ENCODE data around the gene ATP11A. TPM values are rescaled to one million over a fixed set of nuclear protein-coding genes. Genes with fewer than 3 reads are reported as not detected.
"Not testable (repeated sequence)": the region's sequence is repeated elsewhere in the genome, so short reads cannot be mapped to it uniquely, and the experiment has no call there.

The ATP11A gene
- total and polyA plus RNA-seq, 8 donors: 9.3 to 51.0 (median 30.5) TPM

- WGBS, 2 donors: 94 to 95% methylated on average over 16 of the region's 16 CpGs
- Histone ChIP-seq H3K36me3 (no peaks in the 10 kb centered on the region), H3K9me3 (no peaks in the 10 kb centered on the region), H3K4me1 (no peaks in the 10 kb centered on the region), H3K27me3 (no peaks in the 10 kb centered on the region), H3K4me3 (no peak overlapping the region), H3K27ac (no peak overlapping the region)
- TF ChIP-seq, protein P1, sequence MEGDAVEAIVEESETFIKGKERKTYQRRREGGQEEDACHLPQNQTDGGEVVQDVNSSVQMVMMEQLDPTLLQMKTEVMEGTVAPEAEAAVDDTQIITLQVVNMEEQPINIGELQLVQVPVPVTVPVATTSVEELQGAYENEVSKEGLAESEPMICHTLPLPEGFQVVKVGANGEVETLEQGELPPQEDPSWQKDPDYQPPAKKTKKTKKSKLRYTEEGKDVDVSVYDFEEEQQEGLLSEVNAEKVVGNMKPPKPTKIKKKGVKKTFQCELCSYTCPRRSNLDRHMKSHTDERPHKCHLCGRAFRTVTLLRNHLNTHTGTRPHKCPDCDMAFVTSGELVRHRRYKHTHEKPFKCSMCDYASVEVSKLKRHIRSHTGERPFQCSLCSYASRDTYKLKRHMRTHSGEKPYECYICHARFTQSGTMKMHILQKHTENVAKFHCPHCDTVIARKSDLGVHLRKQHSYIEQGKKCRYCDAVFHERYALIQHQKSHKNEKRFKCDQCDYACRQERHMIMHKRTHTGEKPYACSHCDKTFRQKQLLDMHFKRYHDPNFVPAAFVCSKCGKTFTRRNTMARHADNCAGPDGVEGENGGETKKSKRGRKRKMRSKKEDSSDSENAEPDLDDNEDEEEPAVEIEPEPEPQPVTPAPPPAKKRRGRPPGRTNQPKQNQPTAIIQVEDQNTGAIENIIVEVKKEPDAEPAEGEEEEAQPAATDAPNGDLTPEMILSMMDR (IDR thresholded peaks at IDR 0.05): no peak
- FAIRE-seq (no peak), DNase-seq (no peak), ATAC-seq (no peak)
- intact Hi-C loops (cut with DNase I): no loop called here
These were observed 95.6 kb downstream of the ATP11A start for GRCh38 chr13:112785483-112785856.

DNA sequence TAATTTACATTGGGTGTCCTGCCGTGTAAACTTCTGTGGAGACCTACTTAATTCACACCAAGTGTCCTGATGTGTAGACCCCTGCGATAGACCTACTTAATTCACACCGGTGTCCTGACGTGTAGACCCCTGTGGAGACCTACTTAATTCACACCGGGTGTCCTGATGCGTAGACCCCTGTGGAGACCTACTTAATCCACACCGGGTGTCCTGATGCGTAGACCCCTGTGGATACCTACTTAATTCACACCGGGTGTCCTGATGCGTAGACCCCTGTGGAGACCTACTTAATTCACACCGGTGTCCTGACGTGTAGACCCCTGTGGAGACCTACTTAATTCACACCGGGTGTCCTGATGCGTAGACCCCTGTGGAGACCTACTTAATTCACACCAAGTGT, 97.0 kb downstream of the ATP11A start:
- FAIRE-seq; intact Hi-C loops (cut with DNase I); H3K27ac ChIP-seq; H3K27me3 ChIP-seq; H3K9me3 ChIP-seq; DNase-seq; H3K36me3 ChIP-seq; ATAC-seq; H3K4me3 ChIP-seq; H3K4me1 ChIP-seq: not testable (repeated sequence)
- WGBS, 2 donors: 91 to 98% methylated on average over 14 of the region's 14 CpGs

GRCh38 chr13:112790735-112791641, 101.2 kb downstream of the ATP11A start:
- intact Hi-C loops (cut with DNase I): no loop called here
- peak in 3 of 4 donors; percentile 44 to 68 (median 46) for ATAC-seq

GRCh38 chr13:112791663-112792440, 102.0 kb downstream of the ATP11A start:
- TF ChIP-seq, protein P1 (IDR thresholded peaks at IDR 0.05): no peak
- no peak for FAIRE-seq
- Histone ChIP-seq H3K4me3 (no peak overlapping the region), H3K27me3 (no peaks in the 10 kb centered on the region), H3K9me3 (no peaks in the 10 kb centered on the region), H3K4me1 (peaks cover 0 to 9% (median 4%) of the 10 kb centered on the region in 3 donors), H3K36me3 (no peaks in the 10 kb centered on the region), H3K27ac (peak overlapping the region in 2 of 4 donors; percentile 51 to 66)
- DNase-seq: no peak
- intact Hi-C loops (cut with DNase I): no loop called here
- ATAC-seq: peak; percentile 57 to 83 (median 70)
- WGBS, 2 donors: 84 to 85% methylated on average over 20 of the region's 20 CpGs

More at GRCh38 chr13:112790735-112791641, 101.2 kb downstream of the ATP11A start:
- no peaks in the 10 kb centered on the region for H3K27me3 ChIP-seq
- no peaks in the 10 kb centered on the region for H3K9me3 ChIP-seq
- peaks cover 0 to 9% (median 4%) of the 10 kb centered on the region in 3 donors for H3K4me1 ChIP-seq
- DNase-seq (no peak), FAIRE-seq (no peak)
- H3K36me3 ChIP-seq: no peaks in the 10 kb centered on the region
- H3K4me3 ChIP-seq: no peak overlapping the region
- WGBS, 2 donors: 67 to 80% methylated on average over 18 of the region's 18 CpGs
- TF ChIP-seq, protein P1 (IDR thresholded peaks at IDR 0.05): no peak
- H3K27ac ChIP-seq: peak overlapping the region in 3 of 4 donors; percentile 39 to 66 (median 51)

DNA sequence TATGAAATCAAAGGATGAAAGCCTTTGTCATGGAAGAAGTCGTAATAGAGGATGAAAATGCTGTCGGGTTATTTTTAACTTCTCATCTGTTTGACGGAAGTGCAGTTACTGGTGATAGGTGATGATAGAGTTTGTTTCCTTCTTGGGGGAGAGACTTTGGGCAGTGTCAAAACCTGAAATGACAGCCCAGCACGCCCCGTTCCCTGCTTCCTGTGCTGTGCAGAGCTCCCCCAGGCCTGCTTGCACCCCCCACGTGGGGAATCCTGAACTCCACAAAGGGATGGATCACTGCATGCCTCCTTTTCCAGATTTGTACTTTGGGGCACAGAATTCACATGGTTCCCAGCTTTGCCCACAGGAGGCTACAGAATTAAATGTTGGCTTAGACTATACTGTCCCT, 102.7 kb downstream of the ATP11A start:
- FAIRE-seq (no peak), DNase-seq (no peak), ATAC-seq (no peak)
- 66 to 74% methylated on average over 6 of the region's 6 CpGs for WGBS, 2 donors
- Histone ChIP-seq H3K4me3 (no peak overlapping the region), H3K4me1 (peaks cover 0 to 9% (median 4%) of the 10 kb centered on the region in 3 donors), H3K36me3 (no peaks in the 10 kb centered on the region), H3K27ac (peak overlapping the region in 2 of 4 donors; percentile 51 to 66), H3K27me3 (no peaks in the 10 kb centered on the region), H3K9me3 (no peaks in the 10 kb centered on the region)
- TF ChIP-seq, protein P1 (IDR thresholded peaks at IDR 0.05): no peak
- intact Hi-C loops (cut with DNase I): no loop called here

Data from pancreas (tissue), 10 donors.